ENCODE results near the gene ZDHHC12.

ZDHHC12 gene

DNA sequence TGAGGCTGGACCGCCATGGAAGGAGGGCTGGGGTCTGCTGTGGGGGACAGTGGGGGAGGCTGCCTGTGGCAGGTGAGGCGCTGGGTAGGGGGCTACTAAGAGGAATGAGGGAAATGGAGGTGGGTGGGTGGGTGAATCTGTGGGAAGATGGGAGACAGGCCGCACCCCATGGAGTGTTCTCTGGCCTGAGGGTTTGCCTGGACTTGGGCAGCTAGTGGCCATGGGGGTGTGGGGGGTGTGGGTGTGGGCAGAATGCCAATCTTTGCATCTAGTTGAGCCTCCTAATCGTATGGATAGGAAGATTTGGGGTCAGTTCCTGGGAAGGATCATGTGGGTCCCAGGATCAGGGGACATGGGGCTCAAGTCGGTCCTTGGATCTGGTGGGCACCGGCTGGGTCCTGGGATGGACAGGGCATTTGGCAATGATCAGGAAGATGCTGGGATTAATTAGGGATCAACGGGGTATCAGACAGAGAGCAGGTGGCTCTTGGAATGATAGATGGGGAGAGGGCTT, 518 bp downstream of the ZDHHC12 start (continued):
- no peak for TF ChIP-seq ZNF501 (tag by site-specific recombination; IDR thresholded peaks at IDR 0.05)

GRCh38 chr9:128722380-128723351, 1.3 kb downstream of the ZDHHC12 start:
- H3K36me3 ChIP-seq (ENCODE audit: control insufficient read depth in 2 of 2, insufficient read depth in 1 of 2, low read length in 2 of 2), result peaks cover 0 to 35% of the 10 kb centered on the region in 2 experiments; a peak in 2 of 3 replicates
- no peaks in the 10 kb centered on the region for H3K9me3 ChIP-seq (ENCODE audit: control insufficient read depth, insufficient read depth, low read depth, low read length)
- H3K27ac ChIP-seq (ENCODE audit: extremely low read depth, low read depth, low read length), result no peak overlapping the region; the same call in 1 of the 2 replicates
- ChIA-PET CTCF (no interaction called here), POLR2A (interaction anchor here (0.6 to 2.5 kb wide), 4 partner anchors 18 to 70 kb away, joined by 3 to 22 read pairs (median 3); partner anchors contain the start of gene PKN3)
- no peaks in the 10 kb centered on the region for H3K4me1 ChIP-seq (ENCODE audit: control insufficient read depth, insufficient read depth, low read length)
- H3K4me3 ChIP-seq (ENCODE audit: low read depth, low read length), result peak overlapping the region; percentile 91
- peak; percentile 47; the same call in 1 of the 2 replicates for TF ChIP-seq ZBTB7A (tag by site-specific recombination; IDR thresholded peaks at IDR 0.05; ENCODE audit: low read depth)
- TF ChIP-seq ZFP69B (tag by site-specific recombination; IDR thresholded peaks at IDR 0.05), result no peak
- 0 out of 2 replicates have a peak, but pooled peaks have one; percentile 16 for TF ChIP-seq IKZF3 (tag by site-specific recombination; IDR thresholded peaks at IDR 0.05)
- 0 out of 2 replicates have a peak, but pooled peaks have one; percentile 8 for TF ChIP-seq ZBTB48 (tag by site-specific recombination; IDR thresholded peaks at IDR 0.05)
- TF ChIP-seq OSR2 (tag by site-specific recombination; IDR thresholded peaks at IDR 0.05), result 0 out of 2 replicates have a peak, but pooled peaks have one; percentile 31
- peak; percentile 57; the same call in 1 of the 2 replicates for TF ChIP-seq ZBTB6 (tag by site-specific recombination; IDR thresholded peaks at IDR 0.05)
- no peak for TF ChIP-seq MEIS1 (CRISPR knock-in tag; IDR thresholded peaks at IDR 0.05; ENCODE audit: borderline replicate concordance)
- TF ChIP-seq ZBTB44 (tag by site-specific recombination; IDR thresholded peaks at IDR 0.05), result no peak
- no peak for TF ChIP-seq ZNF473 (tag by site-specific recombination; IDR thresholded peaks at IDR 0.05)
- TF ChIP-seq ZNF138 (tag by site-specific recombination; IDR thresholded peaks at IDR 0.05; ENCODE audit: borderline replicate concordance), result no peak
- peak; percentile 99 for TF ChIP-seq ZBTB17 (tag by site-specific recombination; IDR thresholded peaks at IDR 0.05)
- TF ChIP-seq, protein P1, sequence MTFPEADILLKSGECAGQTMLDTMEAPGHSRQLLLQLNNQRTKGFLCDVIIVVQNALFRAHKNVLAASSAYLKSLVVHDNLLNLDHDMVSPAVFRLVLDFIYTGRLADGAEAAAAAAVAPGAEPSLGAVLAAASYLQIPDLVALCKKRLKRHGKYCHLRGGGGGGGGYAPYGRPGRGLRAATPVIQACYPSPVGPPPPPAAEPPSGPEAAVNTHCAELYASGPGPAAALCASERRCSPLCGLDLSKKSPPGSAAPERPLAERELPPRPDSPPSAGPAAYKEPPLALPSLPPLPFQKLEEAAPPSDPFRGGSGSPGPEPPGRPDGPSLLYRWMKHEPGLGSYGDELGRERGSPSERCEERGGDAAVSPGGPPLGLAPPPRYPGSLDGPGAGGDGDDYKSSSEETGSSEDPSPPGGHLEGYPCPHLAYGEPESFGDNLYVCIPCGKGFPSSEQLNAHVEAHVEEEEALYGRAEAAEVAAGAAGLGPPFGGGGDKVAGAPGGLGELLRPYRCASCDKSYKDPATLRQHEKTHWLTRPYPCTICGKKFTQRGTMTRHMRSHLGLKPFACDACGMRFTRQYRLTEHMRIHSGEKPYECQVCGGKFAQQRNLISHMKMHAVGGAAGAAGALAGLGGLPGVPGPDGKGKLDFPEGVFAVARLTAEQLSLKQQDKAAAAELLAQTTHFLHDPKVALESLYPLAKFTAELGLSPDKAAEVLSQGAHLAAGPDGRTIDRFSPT (tag by site-specific recombination; IDR thresholded peaks at IDR 0.05), result peak; percentile 14; the same call in 1 of the 2 replicates
- TF ChIP-seq ZNF426 (tag by site-specific recombination; IDR thresholded peaks at IDR 0.05), result no peak
- TF ChIP-seq SP3 (tag by site-specific recombination; IDR thresholded peaks at IDR 0.05), result peak; percentile 34; the same call in 1 of the 2 replicates
- peak; percentile 58 for TF ChIP-seq ZNF394 (tag by site-specific recombination; IDR thresholded peaks at IDR 0.05; ENCODE audit: borderline replicate concordance)
- no peak for TF ChIP-seq ZNF146 (tag by site-specific recombination; IDR thresholded peaks at IDR 0.05)
- no peak for TF ChIP-seq ZNF670 (tag by site-specific recombination; IDR thresholded peaks at IDR 0.05; ENCODE audit: low read depth)
- peak; percentile 85 for TF ChIP-seq ZNF16 (tag by site-specific recombination; IDR thresholded peaks at IDR 0.05; ENCODE audit: low read depth)
- TF ChIP-seq, protein P2, sequence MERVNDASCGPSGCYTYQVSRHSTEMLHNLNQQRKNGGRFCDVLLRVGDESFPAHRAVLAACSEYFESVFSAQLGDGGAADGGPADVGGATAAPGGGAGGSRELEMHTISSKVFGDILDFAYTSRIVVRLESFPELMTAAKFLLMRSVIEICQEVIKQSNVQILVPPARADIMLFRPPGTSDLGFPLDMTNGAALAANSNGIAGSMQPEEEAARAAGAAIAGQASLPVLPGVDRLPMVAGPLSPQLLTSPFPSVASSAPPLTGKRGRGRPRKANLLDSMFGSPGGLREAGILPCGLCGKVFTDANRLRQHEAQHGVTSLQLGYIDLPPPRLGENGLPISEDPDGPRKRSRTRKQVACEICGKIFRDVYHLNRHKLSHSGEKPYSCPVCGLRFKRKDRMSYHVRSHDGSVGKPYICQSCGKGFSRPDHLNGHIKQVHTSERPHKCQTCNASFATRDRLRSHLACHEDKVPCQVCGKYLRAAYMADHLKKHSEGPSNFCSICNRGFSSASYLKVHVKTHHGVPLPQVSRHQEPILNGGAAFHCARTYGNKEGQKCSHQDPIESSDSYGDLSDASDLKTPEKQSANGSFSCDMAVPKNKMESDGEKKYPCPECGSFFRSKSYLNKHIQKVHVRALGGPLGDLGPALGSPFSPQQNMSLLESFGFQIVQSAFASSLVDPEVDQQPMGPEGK (tag by site-specific recombination; IDR thresholded peaks at IDR 0.05), result peak; percentile 30; the same call in 1 of the 2 replicates
- TF ChIP-seq ZNF366 (tag by site-specific recombination; conservative IDR thresholded peaks at IDR 0.05), result peak; percentile 86
- TF ChIP-seq SP2 (tag by site-specific recombination; IDR thresholded peaks at IDR 0.05), result peak; percentile 67
- TF ChIP-seq, protein P3, sequence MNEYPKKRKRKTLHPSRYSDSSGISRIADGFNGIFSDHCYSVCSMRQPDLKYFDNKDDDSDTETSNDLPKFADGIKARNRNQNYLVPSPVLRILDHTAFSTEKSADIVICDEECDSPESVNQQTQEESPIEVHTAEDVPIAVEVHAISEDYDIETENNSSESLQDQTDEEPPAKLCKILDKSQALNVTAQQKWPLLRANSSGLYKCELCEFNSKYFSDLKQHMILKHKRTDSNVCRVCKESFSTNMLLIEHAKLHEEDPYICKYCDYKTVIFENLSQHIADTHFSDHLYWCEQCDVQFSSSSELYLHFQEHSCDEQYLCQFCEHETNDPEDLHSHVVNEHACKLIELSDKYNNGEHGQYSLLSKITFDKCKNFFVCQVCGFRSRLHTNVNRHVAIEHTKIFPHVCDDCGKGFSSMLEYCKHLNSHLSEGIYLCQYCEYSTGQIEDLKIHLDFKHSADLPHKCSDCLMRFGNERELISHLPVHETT (tag by site-specific recombination; IDR thresholded peaks at IDR 0.05), result no peak
- TF ChIP-seq GLIS2 (tag by site-specific recombination; IDR thresholded peaks at IDR 0.05), result peak; percentile 23; the same call in 1 of the 2 replicates

All from HEK293 (cell line).